Suppressor macrophage treated with lipopolysaccharide for 4 hours (primary cell): ENCODE data around the gene CCDC169.
"Not testable (repeated sequence)": the region's sequence is repeated elsewhere in the genome, so short reads cannot be mapped to it uniquely, and the experiment has no call there.

Experiments
- DNase-seq: peaks from one replicate; pipeline ENCODE4 v3.0.0-alpha.2; 2020

CCDC169 gene

GRCh38 chr13:36297366-36298338 lies at the start of gene CCDC169:
CCDC169 (minus strand) TSS chr13:36297814; CDS start chr13:36297719, 95 bp downstream.
- DNase-seq = peak; percentile 58

- DNase-seq = peak; percentile 98
Observed at GRCh38 chr13:36346222-36347083, 48.8 kb upstream of the CCDC169 start, which contains the start of gene SPART. SPART (minus strand) TSS chr13:36346394; CDS start chr13:36335830, 10,564 bp downstream.

GRCh38 chr13:36345438-36346221 lies 48.0 kb upstream of the CCDC169 start:
- DNase-seq = peak; percentile 94

GRCh38 chr13:36344886-36345437 lies 47.3 kb upstream of the CCDC169 start:
- DNase-seq = no peak

- peak; percentile 77 for DNase-seq
Observed at GRCh38 chr13:36344173-36344572, 46.6 kb upstream of the CCDC169 start.

GRCh38 chr13:36343766-36344165 lies 46.2 kb upstream of the CCDC169 start:
- no peak for DNase-seq

GRCh38 chr13:36342715-36343114 lies 45.1 kb upstream of the CCDC169 start:
- DNase-seq = no peak

GRCh38 chr13:36341718-36342117 lies 44.1 kb upstream of the CCDC169 start:
- DNase-seq = no peak

- no peak for DNase-seq
Observed at GRCh38 chr13:36339600-36340155, 42.1 kb upstream of the CCDC169 start.

GRCh38 chr13:36337938-36338641 lies 40.5 kb upstream of the CCDC169 start:
- DNase-seq = no peak

GRCh38 chr13:36332986-36333385 lies 35.4 kb upstream of the CCDC169 start:
- peak; percentile 65 for DNase-seq

GRCh38 chr13:36332255-36332654 lies 34.6 kb upstream of the CCDC169 start:
- DNase-seq = not testable (repeated sequence)

- no peak for DNase-seq
Observed at GRCh38 chr13:36331280-36331679, 33.7 kb upstream of the CCDC169 start.

- DNase-seq = no peak
Observed at GRCh38 chr13:36329361-36329760, 31.7 kb upstream of the CCDC169 start.

GRCh38 chr13:36328821-36329220 lies 31.2 kb upstream of the CCDC169 start:
- no peak for DNase-seq

GRCh38 chr13:36325912-36326311 lies 28.3 kb upstream of the CCDC169 start:
- no peak for DNase-seq

- DNase-seq = not testable (repeated sequence)
Observed at GRCh38 chr13:36324881-36325280, 27.3 kb upstream of the CCDC169 start.

GRCh38 chr13:36323951-36324566 lies 26.4 kb upstream of the CCDC169 start:
- no peak for DNase-seq

- DNase-seq = no peak
Observed at GRCh38 chr13:36323408-36323807, 25.8 kb upstream of the CCDC169 start.

- not testable (repeated sequence) for DNase-seq
Observed at GRCh38 chr13:36319793-36320192, 22.2 kb upstream of the CCDC169 start.
